MCF 10A (cell line): ENCODE results near the gene SLC17A9. TPM values are rescaled to one million over a fixed set of nuclear protein-coding genes. Genes with fewer than 3 reads are reported as not detected.

Experiments
- BruUV-seq: library from RNA; stranded (reverse); fragments of 400-500 nt; replicated peaks from 2 replicates; lab custom pipeline; 2021; lab: Mats Ljungman, UMichigan
- CTCF ChIA-PET: fragments of 300-600 bp; sonication (Branson Sonifier 250); formaldehyde crosslinking; extraction: SDS; loops from one replicate; lab custom pipeline; 2021; ENCODE audit warnings: antibody characterized with exemption, inconsistent platforms; lab: Yijun Ruan, JAX
- POLR2A ChIA-PET: fragments of 300-600, 350-650 bp; sonication (Branson Sonifier 250); formaldehyde crosslinking; extraction: SDS; loops from one replicate; lab custom pipeline; 2020; ENCODE audit warnings: antibody characterized with exemption, inconsistent platforms; lab: Yijun Ruan, JAX
- DNase-seq: peaks from one replicate; pipeline ENCODE4 v3.0.0-alpha.2; 2018; ENCODE audit not compliant: unreplicated experiment
- H3K27ac Mint-ChIP-seq: one replicate; pipeline ENCODE4 v1.8.0; 2022; ENCODE audit warnings: mild to moderate bottlenecking, low read depth, mixed read lengths; ENCODE audit not compliant: unreplicated experiment
- H3K27me3 Mint-ChIP-seq: one replicate; pipeline ENCODE4 v1.8.0; 2022; ENCODE audit warnings: mixed read lengths; ENCODE audit not compliant: insufficient read depth, unreplicated experiment
- H3K36me3 Mint-ChIP-seq: one replicate; pipeline ENCODE4 v1.8.0; 2022; ENCODE audit warnings: mild to moderate bottlenecking, moderate library complexity, mixed read lengths; ENCODE audit not compliant: insufficient read depth, unreplicated experiment
- H3K4me1 Mint-ChIP-seq: one replicate; pipeline ENCODE4 v1.8.0; 2022; ENCODE audit warnings: mixed read lengths; ENCODE audit not compliant: insufficient read depth, unreplicated experiment
- H3K4me3 Mint-ChIP-seq: one replicate; pipeline ENCODE4 v1.8.0; 2022; ENCODE audit warnings: mild to moderate bottlenecking, moderate library complexity, mixed read lengths; ENCODE audit not compliant: unreplicated experiment
- H3K9me3 Mint-ChIP-seq: one replicate; pipeline ENCODE4 v1.8.0; 2022; ENCODE audit warnings: mixed read lengths; ENCODE audit not compliant: unreplicated experiment
- CTCF ChIP-seq: fragments of 200-600 bp; IDR thresholded peaks from one replicate; pipeline ENCODE4 v1.8.0; 2022; ENCODE audit warnings: antibody characterized with exemption, mild to moderate bottlenecking; ENCODE audit not compliant: unreplicated experiment
- intact Hi-C: fragments of 100-400 bp; cut with micrococcal nuclease; formaldehyde crosslinking; loops from 2 replicates; pipeline ENCODE4 v1.14.1; 2022
- total RNA-seq: library from RNA; stranded (reverse); gene quantifications from 2 replicates; pipeline ENCODE4 v1.2.3, GENCODE V29; 2022

Gene SLC17A9
- total RNA-seq, 1 experiment from 2014 or later: 0.07 TPM

- Mint-ChIP-seq H3K36me3 (no peaks in the 10 kb centered on the region), H3K9me3 (no peaks in the 10 kb centered on the region), H3K4me3 (no peak overlapping the region), H3K27me3 (peaks cover 36% of the 10 kb centered on the region), H3K4me1 (peaks cover 4% of the 10 kb centered on the region), H3K27ac (no peak overlapping the region)
- ChIA-PET CTCF (interaction anchor here (0.6 to 0.9 kb wide), 2 partner anchors 27 to 36 kb away, joined by 3 read pairs; no protein-coding TSS in a partner anchor), POLR2A (no interaction called here)
- intact Hi-C loops: no loop called here
- no TSS peak for BruUV-seq
- DNase-seq: no peak
- TF ChIP-seq CTCF: no peak
Measured at GRCh38 chr20:62976886-62977285, 24.4 kb downstream of the SLC17A9 start.

GRCh38 chr20:62977613-62978560, 25.4 kb downstream of the SLC17A9 start:
- peaks cover 36% of the 10 kb centered on the region for H3K27me3 Mint-ChIP-seq

GRCh38 chr20:62978561-62978943, 26.0 kb downstream of the SLC17A9 start:
- no peaks in the 10 kb centered on the region for H3K9me3 Mint-ChIP-seq
- intact Hi-C loops: no loop called here
- H3K36me3 Mint-ChIP-seq: no peaks in the 10 kb centered on the region
- no peak overlapping the region for H3K4me3 Mint-ChIP-seq
- DNase-seq: no peak
- POLR2A ChIA-PET: no interaction called here
- H3K4me1 Mint-ChIP-seq: no peaks in the 10 kb centered on the region
- CTCF ChIA-PET: interaction anchor here (1.0 to 2.2 kb wide), 2 partner anchors 30 to 31 kb away, joined by 5 to 11 read pairs; no protein-coding TSS in a partner anchor
- BruUV-seq: no TSS peak
- H3K27ac Mint-ChIP-seq: no peak overlapping the region
- H3K27me3 Mint-ChIP-seq: peaks cover 40% of the 10 kb centered on the region
- TF ChIP-seq CTCF: no peak

More at GRCh38 chr20:62977613-62978560, 25.4 kb downstream of the SLC17A9 start:
- no peaks in the 10 kb centered on the region for H3K36me3 Mint-ChIP-seq
- no TSS peak for BruUV-seq
- peak; percentile 27 for DNase-seq
- TF ChIP-seq CTCF: no peak
- POLR2A ChIA-PET: no interaction called here
- no peak overlapping the region for H3K4me3 Mint-ChIP-seq
- no peaks in the 10 kb centered on the region for H3K9me3 Mint-ChIP-seq
- no peak overlapping the region for H3K27ac Mint-ChIP-seq
- CTCF ChIA-PET: interaction anchor here (0.6 to 1.0 kb wide), 4 partner anchors 14 to 37 kb away, joined by 3 to 5 read pairs (median 3); no protein-coding TSS in a partner anchor
- H3K4me1 Mint-ChIP-seq: no peaks in the 10 kb centered on the region
- intact Hi-C loops: no loop called here

- no peak for DNase-seq
- CTCF ChIA-PET: interaction anchor here (0.6 to 2.2 kb wide), 3 partner anchors 8 to 30 kb away, joined by 3 to 11 read pairs (median 5); no protein-coding TSS in a partner anchor
- TF ChIP-seq CTCF: no peak
- no peak overlapping the region for H3K27ac Mint-ChIP-seq
- intact Hi-C loops: no loop called here
- H3K36me3 Mint-ChIP-seq: peaks cover 4% of the 10 kb centered on the region
- H3K27me3 Mint-ChIP-seq: peaks cover 48% of the 10 kb centered on the region
- H3K4me3 Mint-ChIP-seq: no peak overlapping the region
- no peaks in the 10 kb centered on the region for H3K9me3 Mint-ChIP-seq
- H3K4me1 Mint-ChIP-seq: no peaks in the 10 kb centered on the region
- POLR2A ChIA-PET: interaction anchor here (0.9 kb wide), 1 partner anchor 25 kb away, joined by 3 read pairs; no protein-coding TSS in a partner anchor
- BruUV-seq: no TSS peak
Measured at GRCh38 chr20:62979310-62979709, 26.8 kb downstream of the SLC17A9 start.
